Heart left ventricle (tissue), 16 donors: ENCODE measurements around the gene EIF4A3. TPM values are rescaled to one million over a fixed set of nuclear protein-coding genes. Genes with fewer than 3 reads are reported as not detected.
A peak's percentile ranks its signal among the peaks of the same experiment; 100 is the strongest.

Source experiments
- ATAC-seq, 4 donors: fragments of 200-7000 bp; cut with Tn5 transposase; one replicate each; pipeline ENCODE4 v1.9.1; 2020 to 2022; ENCODE audit warnings: moderate library complexity in 4 of 4, mild to moderate bottlenecking in 3 of 4, moderate number of reproducible peaks in 1 of 4
- DNase-seq, 5 donors: peaks; one replicate each; pipeline ENCODE4 v3.0.0-alpha.2; 2020
- H3K27ac ChIP-seq, 12 donors: fragments of 200-600 bp; sonication (generic) in 4 of 12; one replicate each; pipeline versions ENCODE4 v1.5.0 to v1.8.0; 2016 to 2022; ENCODE audit warnings: mild to moderate bottlenecking in 2 of 12
- H3K27me3 ChIP-seq, 9 donors: fragments of 200-600 bp; sonication (generic) in 2 of 9; one replicate each; pipeline versions ENCODE4 v1.5.1 to v1.8.0; 2016 to 2022; ENCODE audit warnings: mild to moderate bottlenecking in 3 of 9
- H3K36me3 ChIP-seq, 9 donors: fragments of 200-600 bp; sonication (generic) in 2 of 9; one replicate each; pipeline versions ENCODE4 v1.5.0 to v1.8.0; 2018 to 2022; ENCODE audit warnings: mild to moderate bottlenecking in 2 of 9
- H3K4me1 ChIP-seq, 12 donors: fragments of 200-600 bp; sonication (generic) in 4 of 12; one replicate each; pipeline versions ENCODE4 v1.5.0 to v1.8.0; 2016 to 2022; ENCODE audit warnings: mild to moderate bottlenecking in 3 of 12
- H3K4me3 ChIP-seq, 12 donors: fragments of 200-600 bp; sonication (generic) in 4 of 12; one replicate each; pipeline versions ENCODE4 v1.5.0 to v1.8.0; 2017 to 2022; ENCODE audit warnings: mild to moderate bottlenecking in 9 of 12, moderate library complexity in 4 of 12
- H3K9me3 ChIP-seq, 12 donors: fragments of 200-600 bp; sonication (generic) in 4 of 12; one replicate each; pipeline versions ENCODE4 v1.5.0 to v1.8.0; 2016 to 2022; ENCODE audit warnings: mild to moderate bottlenecking in 1 of 12
- POLR2A ChIP-seq, 2 donors: fragments of 450-650 bp; IDR thresholded peaks; one replicate each; pipeline ENCODE4 v1.6.1; 2017; ENCODE audit warnings: antibody characterized with exemption in 2 of 2, mild to moderate bottlenecking in 2 of 2, moderate library complexity in 2 of 2
- WGBS, 4 donors: extraction: QIAGEN DNeasy Blood & Tissue Kit in 2 of 4; methylation state at CpG; one replicate each; pipeline versions ENCODE4 v1.1.5 to v1.1.7; 2013 to 2018; 5-methylcytosine and 5-hydroxymethylcytosine counted together
- intact Hi-C, 10 donors: fragments of 100-400 bp; cut with DNase I; formaldehyde crosslinking; loops; one replicate each; pipeline versions ENCODE4 v1.11.1 to v1.14.2; 2022
- polyA plus RNA-seq, 2 donors: library from polyadenylated mRNA; stranded (reverse); fragments of 200-250 nt; gene quantifications; one replicate each; pipeline ENCODE4 v1.2.3, GENCODE V29; 2013
- total RNA-seq, 9 donors: library from RNA; depleted of rRNA in 2 of 9; stranded (reverse); fragments of >200 nt in 2 of 9; fragmentation: NEBNext Ultra II Directional in 3 of 9; extraction: Animal tissue kit (Norgen Biotek cat#: 25700) in 3 of 9; gene quantifications; one replicate each; pipeline versions ENCODE4 v1.1.0 to v1.2.4, GENCODE V29; 2016 to 2023
- TF ChIP-seq, protein P1 (sequence below), 12 donors: fragments of 200-600 bp; sonication (generic) in 4 of 12; IDR thresholded peaks; one replicate each; pipeline versions ENCODE4 v1.5.0 to v1.8.0; 2018 to 2022; ENCODE audit warnings: antibody characterized with exemption in 12 of 12, mild to moderate bottlenecking in 5 of 12
- donor health status: ischemic (EF 13 %, LVEDD 7.1; RV severe dilation, severe dysfunction).
- donor health status: healthy with polysubstance abuse.
- donor health status: DM: no; HTN: yes; CAD: no.
- donor health status: DM: no; HTN: no; CAD: no.
- donor health status: ischemic (EF 25% LVEDD 6.9; RV normal size, moderate dysfunction).
- donor health status: ischemic (EF 25% LVEDD 5.7; RV mildly dilated, moderate dysfunction).
- donor health status: healthy.
- donor health status: DM: yes; HTN: yes; CAD: no.
- donor health status: ischemic (EF 35%, LVEDD 5.7; RV mildly dilated, moderate dysfunction).
- donor health status: nonischemic (EF 11% LVEDD 7.7; RV severe dilation, severe dysfunction).
- donor health status: DM: yes; HTN: yes; CAD: no.
- donor health status: PGD.
- donor health status: ischemic (EF 29% LVEDD 5.4; RV normal size, mild dysfunction).
- donor health status: nonischemic (EF 23%, LVEDD 6.1; RV moderate dilation, normal function).

Gene EIF4A3
- total and polyA plus RNA-seq, 11 donors = 17.8 to 57.5 (median 31.6) TPM

DNA sequence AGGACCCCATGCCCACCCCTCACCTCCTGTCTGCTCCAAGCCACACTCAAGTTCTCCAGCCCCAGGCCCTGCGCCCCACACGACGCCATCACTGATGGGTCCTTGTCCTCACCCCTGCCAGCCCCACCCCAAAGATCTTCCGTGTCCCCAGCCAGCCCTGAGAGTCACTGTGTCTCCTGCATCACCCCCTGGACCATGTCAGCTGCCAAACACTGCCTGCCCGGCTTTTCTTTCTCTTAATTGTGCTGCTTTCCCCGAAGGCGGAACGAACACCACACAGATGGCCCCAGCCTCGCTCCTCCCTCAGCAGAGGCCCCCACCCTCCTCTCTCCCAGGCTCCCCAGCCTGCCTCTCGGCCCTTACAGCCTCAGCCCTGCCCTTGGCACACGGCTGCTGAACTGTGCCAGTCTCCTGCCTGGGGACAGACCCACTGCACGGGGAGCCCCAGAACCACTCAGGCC is 50.3 kb downstream of the EIF4A3 start:
- H3K4me3 ChIP-seq = no peak overlapping the region
- H3K4me1 ChIP-seq = peaks cover 0 to 18% (median 0%) of the 10 kb centered on the region in 12 donors
- H3K36me3 ChIP-seq = no peaks in the 10 kb centered on the region
- no peak overlapping the region for H3K27ac ChIP-seq
- TF ChIP-seq POLR2A (IDR thresholded peaks at IDR 0.05) = no peak
- TF ChIP-seq, protein P1, sequence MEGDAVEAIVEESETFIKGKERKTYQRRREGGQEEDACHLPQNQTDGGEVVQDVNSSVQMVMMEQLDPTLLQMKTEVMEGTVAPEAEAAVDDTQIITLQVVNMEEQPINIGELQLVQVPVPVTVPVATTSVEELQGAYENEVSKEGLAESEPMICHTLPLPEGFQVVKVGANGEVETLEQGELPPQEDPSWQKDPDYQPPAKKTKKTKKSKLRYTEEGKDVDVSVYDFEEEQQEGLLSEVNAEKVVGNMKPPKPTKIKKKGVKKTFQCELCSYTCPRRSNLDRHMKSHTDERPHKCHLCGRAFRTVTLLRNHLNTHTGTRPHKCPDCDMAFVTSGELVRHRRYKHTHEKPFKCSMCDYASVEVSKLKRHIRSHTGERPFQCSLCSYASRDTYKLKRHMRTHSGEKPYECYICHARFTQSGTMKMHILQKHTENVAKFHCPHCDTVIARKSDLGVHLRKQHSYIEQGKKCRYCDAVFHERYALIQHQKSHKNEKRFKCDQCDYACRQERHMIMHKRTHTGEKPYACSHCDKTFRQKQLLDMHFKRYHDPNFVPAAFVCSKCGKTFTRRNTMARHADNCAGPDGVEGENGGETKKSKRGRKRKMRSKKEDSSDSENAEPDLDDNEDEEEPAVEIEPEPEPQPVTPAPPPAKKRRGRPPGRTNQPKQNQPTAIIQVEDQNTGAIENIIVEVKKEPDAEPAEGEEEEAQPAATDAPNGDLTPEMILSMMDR (IDR thresholded peaks at IDR 0.05) = no peak
- H3K9me3 ChIP-seq = no peaks in the 10 kb centered on the region
- intact Hi-C loops = no loop called here
- WGBS, 4 donors = 83 to 92% (median 88%) methylated on average over 12 of the region's 12 CpGs
- no peaks in the 10 kb centered on the region for H3K27me3 ChIP-seq
- no peak for DNase-seq
- ATAC-seq = no peak

DNA sequence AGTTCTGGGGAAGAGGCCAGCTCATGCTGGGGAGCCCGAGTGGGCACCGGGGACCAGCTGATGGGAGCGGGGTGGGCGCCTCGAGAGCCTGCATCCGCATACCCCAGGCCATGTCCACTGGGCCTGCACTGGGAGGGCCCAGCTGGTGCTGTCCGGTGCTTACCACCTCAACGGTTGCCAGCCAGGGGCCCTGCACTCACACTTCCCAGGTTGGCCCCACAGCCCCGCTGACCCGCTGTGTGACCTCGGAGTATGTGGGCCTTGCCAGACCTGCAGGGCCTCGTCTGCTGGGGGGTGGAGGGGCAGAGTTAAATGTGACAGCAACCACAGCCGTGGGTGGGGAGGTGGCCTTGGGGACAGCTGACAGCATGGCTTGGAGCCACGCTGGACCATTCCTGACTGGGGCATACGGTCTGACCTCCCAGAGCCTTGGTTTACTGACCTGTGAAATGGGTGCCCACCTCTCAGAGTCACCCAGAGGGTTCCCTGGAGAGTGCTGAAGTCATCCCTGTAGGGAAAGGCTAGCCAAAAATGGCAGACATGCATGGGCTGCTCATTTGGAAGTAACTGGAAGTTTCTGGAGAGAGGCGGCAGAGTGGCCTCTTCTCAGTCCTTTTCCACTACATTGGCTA is 51.0 kb downstream of the EIF4A3 start:
- no peak for TF ChIP-seq POLR2A (IDR thresholded peaks at IDR 0.05)
- TF ChIP-seq, protein P1 (IDR thresholded peaks at IDR 0.05) = no peak
- Histone ChIP-seq H3K36me3 (no peaks in the 10 kb centered on the region), H3K9me3 (no peaks in the 10 kb centered on the region), H3K4me3 (no peak overlapping the region), H3K27me3 (no peaks in the 10 kb centered on the region), H3K4me1 (peaks cover 0 to 16% (median 0%) of the 10 kb centered on the region in 12 donors), H3K27ac (no peak overlapping the region)
- no peak for DNase-seq
- ATAC-seq = no peak
- 84 to 88% (median 85%) methylated on average over 7 to 16 of the region's 16 CpGs for WGBS, 4 donors
- intact Hi-C loops = no loop called here

DNA sequence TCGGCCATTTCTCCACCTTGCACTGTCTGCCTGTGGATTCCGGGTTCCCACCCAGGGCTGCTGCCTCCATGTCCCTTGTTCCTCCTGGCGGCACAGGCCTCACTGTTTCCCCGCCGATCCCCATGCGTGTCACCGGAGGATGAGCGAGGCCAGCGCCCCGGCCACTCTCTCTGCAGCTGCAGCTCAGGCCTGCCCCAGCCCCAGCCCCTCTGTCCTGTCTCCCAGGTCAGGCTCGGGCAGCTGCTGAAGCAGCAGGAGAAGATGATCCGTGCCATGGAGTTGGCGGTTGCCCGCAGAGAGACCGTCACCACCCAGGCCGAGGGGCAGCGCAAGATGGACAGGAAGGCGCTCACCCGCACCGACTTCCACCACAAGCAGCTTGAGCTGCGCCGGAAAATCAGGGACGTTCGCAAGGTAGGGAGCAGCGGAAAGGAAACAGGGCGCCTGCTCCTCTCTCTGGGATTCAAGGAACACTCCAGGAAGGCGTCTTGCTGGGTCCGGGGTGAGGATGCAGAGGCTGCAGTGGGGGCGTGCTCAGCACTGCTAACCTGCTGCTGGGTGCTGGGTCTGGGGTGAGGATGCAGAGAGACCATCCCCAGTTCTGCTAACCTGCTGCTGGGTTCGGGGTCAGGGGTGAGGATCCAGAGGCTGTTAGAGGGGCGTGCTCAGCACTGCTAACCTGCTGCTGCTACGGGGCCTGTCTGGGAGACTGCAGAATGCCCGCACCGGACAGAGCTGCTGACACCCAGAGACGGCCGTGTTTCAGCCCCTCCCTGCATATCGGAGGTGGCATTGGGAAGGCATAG is 51.7 kb downstream of the EIF4A3 start:
- WGBS, 4 donors = 81 to 86% (median 83%) methylated on average over 31 to 37 of the region's 37 CpGs
- ATAC-seq = no peak

DNA sequence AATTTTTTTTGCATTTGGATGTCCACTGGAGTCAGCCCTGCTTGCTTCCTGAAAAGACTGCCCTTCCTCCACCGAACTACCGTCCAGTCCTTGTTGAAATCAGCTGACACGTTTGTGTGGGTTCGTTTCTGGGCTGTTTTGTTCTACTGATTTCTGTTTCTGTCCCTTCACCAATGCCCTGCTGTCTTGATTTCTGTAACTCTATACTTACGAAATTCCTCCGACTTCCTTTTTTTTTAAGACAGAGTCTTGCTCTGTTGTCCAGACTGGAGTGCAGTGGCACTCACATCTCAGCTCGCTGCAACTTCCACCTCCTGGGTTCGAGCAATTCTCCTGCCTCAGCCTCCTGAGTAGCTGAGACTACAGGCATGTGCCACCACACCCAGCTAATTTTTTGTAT is 54.0 kb downstream of the EIF4A3 start:
- WGBS, 4 donors = 64 to 80% (median 73%) methylated on average over 8 of the region's 8 CpGs
- peaks cover 0 to 7% (median 0%) of the 10 kb centered on the region in 12 donors for H3K4me1 ChIP-seq
- H3K27me3 ChIP-seq = no peaks in the 10 kb centered on the region
- no peak overlapping the region for H3K4me3 ChIP-seq
- peak overlapping the region in 2 of 12 donors; percentile 43 to 91 for H3K27ac ChIP-seq
- TF ChIP-seq POLR2A (IDR thresholded peaks at IDR 0.05) = no peak
- TF ChIP-seq, protein P1 (IDR thresholded peaks at IDR 0.05) = no peak
- no peaks in the 10 kb centered on the region for H3K36me3 ChIP-seq
- ATAC-seq (peak; percentile 39 to 74 (median 62)), DNase-seq (no peak)
- intact Hi-C loops = no loop called here
- no peaks in the 10 kb centered on the region for H3K9me3 ChIP-seq

More for the DNA sequence above, 51.7 kb downstream of the EIF4A3 start:
- H3K27me3 ChIP-seq = no peaks in the 10 kb centered on the region
- no peak overlapping the region for H3K4me3 ChIP-seq
- intact Hi-C loops = no loop called here
- H3K36me3 ChIP-seq = no peaks in the 10 kb centered on the region
- no peak for TF ChIP-seq POLR2A (IDR thresholded peaks at IDR 0.05)
- no peak overlapping the region for H3K27ac ChIP-seq
- peak in 1 of 5 donors; percentile 53 for DNase-seq
- H3K9me3 ChIP-seq = no peaks in the 10 kb centered on the region
- H3K4me1 ChIP-seq = peaks cover 0 to 9% (median 0%) of the 10 kb centered on the region in 12 donors
